Left colon (tissue), 2 donors: ENCODE measurements around the gene CGB2. TPM values are rescaled to one million over a fixed set of nuclear protein-coding genes. Genes with fewer than 3 reads are reported as not detected.
"Not testable (repeated sequence)": the region's sequence is repeated elsewhere in the genome, so short reads cannot be mapped to it uniquely, and the experiment has no call there.

Experiments
- ATAC-seq: fragments of 200-7000 bp; cut with Tn5 transposase; one replicate; pipeline ENCODE4 v1.9.1; 2020; ENCODE audit warnings: mild to moderate bottlenecking, moderate library complexity
- DNase-seq, 2 donors: peaks; one replicate each; pipeline ENCODE4 v3.0.0-alpha.2; 2020
- intact Hi-C, 2 donors: fragments of 100-400 bp; cut with DNase I in 1 of 2; cut with micrococcal nuclease in 1 of 2; formaldehyde crosslinking; loops; one replicate each; pipeline versions ENCODE4 v1.11.2 to v1.14.0; 2022; cut with DNase I, micrococcal nuclease
- total RNA-seq, 2 donors: library from RNA; stranded (reverse); fragmentation: NEBNext Ultra II Directional; extraction: Animal tissue kit (Norgen Biotek cat#: 25700); gene quantifications; one replicate each; pipeline ENCODE4 v1.2.1, GENCODE V29; 2021
- donor health status: DM: no; HTN: no; CAD: no.
- donor health status: DM: yes; HTN: yes; CAD: no.

Gene CGB2
- total RNA-seq, 2 donors from 2014 or later: not detected

DNA sequence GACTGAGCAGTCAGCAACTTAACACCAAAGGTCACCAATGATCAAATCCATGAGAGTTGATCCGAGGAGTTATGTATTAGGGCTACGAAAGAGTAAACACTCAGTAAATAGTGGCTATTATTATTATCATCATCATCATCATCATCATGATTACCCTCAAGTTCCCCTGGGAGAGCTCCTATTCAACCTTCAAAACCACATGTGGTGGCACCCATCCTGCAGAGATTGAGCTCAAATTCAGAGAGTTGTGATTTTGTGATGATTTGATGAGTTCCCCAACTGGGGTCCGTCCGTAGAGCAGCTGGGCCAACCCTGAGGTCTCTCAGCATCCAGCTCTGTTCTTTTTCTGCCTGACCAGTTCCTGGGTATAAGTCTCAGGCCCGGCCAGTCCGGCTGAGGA lies 6.6 kb upstream of the CGB2 start:
- intact Hi-C loops, DNase-seq, ATAC-seq: not testable (repeated sequence)

DNA sequence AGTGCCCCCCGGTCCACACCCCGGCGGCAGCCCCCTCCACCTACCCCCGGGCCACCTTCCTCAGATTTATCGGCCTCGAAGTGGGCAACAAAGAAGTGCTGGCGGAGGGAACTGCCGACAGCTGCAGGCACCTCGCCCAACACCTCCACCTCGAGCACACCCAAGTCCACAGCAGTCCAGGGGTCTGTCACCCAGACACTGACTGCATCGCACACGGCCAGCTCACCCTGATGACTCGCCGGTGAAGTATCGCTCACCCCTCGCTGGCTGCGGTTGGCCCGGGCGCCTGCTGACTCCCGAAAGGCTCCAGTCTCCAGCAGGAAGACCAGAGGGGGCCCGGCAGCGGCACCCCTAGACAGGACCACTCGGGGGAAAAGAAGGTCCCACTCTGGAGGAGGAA lies 6.1 kb upstream of the CGB2 start:
- intact Hi-C loops, ATAC-seq, DNase-seq: not testable (repeated sequence)

DNA sequence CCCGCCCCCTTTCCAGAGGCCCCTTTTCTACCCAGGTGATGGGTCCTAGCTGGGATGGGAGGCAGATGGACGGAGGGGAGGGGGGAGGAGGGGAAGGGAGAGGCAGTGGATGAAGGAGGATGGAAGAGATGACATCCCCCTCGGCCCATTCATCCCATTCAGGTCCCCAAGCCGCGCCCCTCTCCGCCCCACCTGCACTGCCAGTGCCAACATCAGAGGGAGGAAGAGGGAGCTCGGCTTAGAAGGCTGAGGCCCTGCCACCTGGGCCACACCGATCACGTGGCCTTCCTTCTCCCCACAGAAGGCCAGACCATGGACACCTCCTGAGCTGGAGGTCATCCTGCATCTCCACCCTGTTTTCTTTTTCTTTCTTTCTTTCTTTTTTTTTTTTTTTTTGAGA lies 3.0 kb upstream of the CGB2 start:
- ATAC-seq, DNase-seq, intact Hi-C loops: not testable (repeated sequence)

DNA sequence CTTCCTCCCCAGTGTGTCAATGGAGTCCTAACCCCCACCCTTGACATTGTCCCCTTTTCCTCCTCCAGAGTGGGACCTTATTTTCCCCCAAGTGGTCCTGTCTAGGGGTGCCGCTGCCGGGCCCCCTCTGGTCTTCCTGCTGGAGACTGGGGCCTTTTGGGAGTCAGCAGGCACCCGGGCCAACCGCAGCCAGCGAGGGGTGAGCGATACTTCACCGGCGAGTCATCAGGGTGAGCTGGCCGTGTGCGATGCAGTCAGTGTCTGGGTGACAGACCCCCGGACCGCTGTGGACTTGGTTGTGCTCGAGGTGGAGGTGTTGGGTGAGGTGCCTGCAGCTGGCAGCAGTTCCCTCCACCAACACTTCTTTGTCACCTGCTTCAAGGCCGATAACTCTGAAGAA lies 1.9 kb upstream of the CGB2 start:
- DNase-seq, intact Hi-C loops, ATAC-seq: not testable (repeated sequence)

DNA sequence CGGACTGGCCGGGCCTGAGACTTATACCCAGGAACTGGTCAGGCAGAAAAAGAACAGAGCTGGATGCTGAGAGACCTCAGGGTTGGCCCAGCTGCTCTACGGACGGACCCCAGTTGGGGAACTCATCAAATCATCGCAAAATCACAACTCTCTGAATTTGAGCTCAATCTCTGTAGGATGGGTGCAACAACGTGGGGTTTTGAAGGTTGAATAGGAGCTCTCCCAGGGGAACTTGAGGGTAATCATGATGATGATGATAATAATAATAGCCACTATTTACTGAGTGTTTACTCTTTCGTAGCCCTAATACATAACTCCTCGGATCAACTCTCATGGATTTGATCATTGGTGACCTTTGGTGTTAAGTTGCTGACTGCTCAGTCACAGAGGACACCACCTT lies 1.4 kb upstream of the CGB2 start:
- DNase-seq, ATAC-seq, intact Hi-C loops: not testable (repeated sequence)

DNA sequence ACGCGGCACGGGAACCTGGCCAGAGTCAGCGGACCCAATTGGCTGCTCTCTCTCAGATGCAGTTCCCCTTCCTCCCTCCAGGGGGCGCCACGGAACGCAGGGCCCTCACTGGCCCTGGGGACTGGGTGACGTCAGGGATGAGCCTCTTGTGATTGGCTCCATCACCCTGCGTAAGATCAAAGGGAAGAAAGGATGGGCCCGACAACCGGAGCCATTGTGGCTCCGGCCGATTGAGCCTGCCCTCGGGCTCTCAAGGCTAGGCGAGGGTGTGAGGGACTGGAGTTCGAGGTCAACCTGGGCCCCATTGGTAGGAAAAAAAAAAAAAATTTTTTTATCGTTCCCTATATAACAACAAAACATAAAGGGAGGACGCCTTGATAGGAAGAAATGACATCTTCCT lies 5.1 kb downstream of the CGB2 start, which contains the start of gene CGB1:
Gene CGB1, minus strand, starts transcription at position 81 of the 400 bp plus-strand sequence. CDS start 184 bp downstream, outside the sequence.
- ATAC-seq, intact Hi-C loops, DNase-seq: not testable (repeated sequence)

DNA sequence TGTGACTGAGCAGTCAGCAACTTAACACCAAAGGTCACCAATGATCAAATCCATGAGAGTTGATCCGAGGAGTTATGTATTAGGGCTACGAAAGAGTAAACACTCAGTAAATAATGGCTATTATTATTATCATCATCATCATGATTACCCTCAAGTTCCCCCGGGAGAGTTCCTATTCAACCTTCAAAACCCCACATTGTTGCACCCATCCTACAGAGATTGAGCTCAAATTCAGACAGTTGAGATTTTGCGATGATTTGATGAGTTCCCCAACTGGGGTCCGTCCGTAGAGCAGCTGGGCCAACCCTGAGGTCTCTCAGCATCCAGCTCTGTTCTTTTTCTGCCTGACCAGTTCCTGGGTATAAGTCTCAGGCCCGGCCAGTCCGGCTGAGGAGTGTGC lies 6.4 kb downstream of the CGB2 start:
- intact Hi-C loops, DNase-seq, ATAC-seq: not testable (repeated sequence)

DNA sequence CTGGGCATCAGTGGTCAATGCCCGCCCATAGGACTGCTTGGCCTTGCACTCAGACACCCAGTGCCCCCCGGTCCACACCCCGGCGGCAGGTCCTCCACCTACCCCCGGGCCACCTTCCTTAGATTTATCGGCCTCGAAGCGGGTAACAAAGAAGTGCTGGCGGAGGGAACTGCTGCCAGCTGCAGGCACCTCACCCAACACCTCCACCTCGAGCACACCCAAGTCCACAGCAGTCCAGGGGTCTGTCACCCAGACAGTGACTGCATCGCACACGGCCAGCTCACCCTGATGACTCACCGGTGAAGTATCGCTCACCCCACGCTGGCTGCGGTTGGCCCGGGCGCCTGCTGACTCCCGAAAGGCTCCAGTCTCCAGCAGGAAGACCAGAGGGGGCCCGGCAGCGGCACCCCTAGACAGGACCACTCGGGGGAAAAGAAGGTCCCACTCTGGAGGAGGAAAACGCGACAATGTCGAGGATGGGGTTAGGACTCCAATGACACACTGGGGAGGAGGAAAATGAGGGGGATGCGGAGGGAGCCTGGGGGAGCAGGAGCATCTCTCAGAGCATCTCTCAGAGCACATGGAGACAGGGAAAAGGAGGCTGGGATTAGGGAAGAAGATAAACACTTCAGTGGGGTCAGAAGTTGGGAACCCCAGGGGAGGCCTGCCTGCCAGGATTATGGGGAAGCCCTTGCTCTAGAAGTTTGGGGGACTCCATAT lies 7.0 kb downstream of the CGB2 start:
- not testable (repeated sequence) for DNase-seq, ATAC-seq

DNA sequence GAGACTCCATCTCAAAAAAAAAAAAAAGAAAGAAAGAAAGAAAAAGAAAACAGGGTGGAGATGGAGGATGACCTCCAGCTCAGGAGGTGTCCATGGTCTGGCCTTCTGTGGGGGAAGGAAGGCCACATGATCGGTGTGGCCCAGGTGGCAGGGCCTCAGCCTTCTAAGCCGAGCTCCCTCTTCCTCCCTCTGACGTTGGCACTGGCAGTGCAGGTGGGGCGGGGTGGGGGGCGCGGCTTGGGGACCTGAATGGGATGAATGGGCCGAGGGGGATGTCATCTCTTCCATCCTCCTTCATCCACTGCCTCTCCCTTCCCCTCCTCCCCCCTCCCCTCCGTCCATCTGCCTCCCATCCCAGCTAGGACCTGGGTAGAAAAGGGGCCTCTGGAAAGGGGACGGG lies 8.0 kb downstream of the CGB2 start:
- DNase-seq, intact Hi-C loops, ATAC-seq: not testable (repeated sequence)

More for the DNA sequence above, 7.0 kb downstream of the CGB2 start:
- intact Hi-C loops: not testable (repeated sequence)

DNA sequence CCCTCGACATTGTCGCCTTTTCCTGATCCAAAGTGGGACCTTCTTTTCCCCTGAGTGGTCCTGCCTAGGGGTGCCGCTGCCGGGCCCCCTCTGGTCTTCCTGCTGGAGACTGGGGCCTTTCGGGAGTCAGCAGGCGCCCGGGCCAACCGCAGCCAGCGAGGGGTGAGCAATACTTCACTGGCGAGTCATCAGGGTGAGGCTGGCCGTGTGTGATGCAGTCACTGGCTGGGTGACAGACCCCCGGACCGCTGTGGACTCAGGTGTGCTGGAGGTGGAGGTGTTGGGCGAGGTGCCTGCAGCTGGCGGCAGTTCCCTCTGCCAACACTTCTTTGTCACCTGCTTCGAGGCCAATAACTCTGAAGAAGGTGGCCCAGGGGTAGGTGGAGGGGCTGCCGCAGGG lies 10.5 kb downstream of the CGB2 start:
- no peak for DNase-seq
- no peak for ATAC-seq
- intact Hi-C loops: no loop called here

DNA sequence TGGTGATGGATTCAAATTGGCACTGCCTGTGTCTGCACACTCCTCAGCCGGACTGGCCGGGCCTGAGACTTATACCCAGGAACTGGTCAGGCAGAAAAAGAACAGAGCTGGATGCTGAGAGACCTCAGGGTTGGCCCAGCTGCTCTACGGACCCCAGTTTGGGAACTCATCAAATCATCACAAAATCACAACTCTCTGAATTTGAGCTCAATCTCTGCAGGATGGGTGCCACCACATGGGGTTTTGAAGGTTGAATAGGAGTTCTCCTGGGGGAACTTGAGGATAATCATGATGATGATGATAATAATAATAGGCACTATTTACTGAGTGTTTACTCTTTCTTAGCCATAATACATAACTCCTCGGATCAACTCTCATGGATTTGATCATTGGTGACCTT lies 11.0 kb downstream of the CGB2 start:
- intact Hi-C loops, ATAC-seq, DNase-seq: not testable (repeated sequence)

DNA sequence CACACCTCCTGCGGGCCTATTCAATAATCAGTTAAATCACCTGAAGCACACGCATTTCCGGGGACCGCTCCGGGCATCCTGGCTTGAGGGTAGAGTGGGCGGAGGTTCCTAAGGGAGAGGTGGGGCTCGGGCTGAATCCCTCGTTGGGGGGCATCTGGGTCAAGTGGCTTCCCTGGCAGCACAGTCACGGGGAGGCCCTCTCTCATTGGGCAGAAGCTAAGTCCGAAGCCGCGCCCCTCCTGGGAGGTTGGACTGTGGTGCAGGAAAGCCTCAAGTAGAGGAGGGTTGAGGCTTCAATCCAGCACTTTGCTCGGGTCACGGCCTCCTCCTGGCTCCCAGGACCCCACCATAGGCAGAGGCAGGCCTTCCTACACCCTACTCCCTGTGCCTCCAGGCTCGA lies 11.9 kb downstream of the CGB2 start, which contains the start of gene CGB5:
Gene CGB5, plus strand, starts transcription at position 301 of the 400 bp plus-strand sequence. CDS start 362 bp downstream, outside the sequence.
- intact Hi-C loops, DNase-seq, ATAC-seq: not testable (repeated sequence)

DNA sequence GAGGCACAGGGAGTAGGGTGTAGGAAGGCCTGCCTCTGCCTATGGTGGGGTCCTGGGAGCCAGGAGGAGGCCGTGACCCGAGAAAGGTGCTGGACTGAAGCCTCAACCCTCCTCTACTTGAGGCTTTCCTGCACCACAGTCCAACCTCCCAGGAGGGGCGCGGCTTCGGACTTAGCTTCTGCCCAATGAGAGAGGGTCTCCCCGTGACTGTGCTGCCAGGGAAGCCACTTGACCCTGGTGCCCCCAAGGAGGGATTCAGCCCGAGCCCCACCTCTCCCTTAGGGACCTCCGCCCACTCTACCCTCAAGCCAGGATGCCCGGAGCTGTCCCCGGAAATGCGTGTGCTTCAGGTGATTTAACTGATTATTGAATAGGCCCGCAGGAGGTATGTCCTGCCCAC lies 17.3 kb downstream of the CGB2 start, which contains the start of gene CGB8:
Gene CGB8, minus strand, starts transcription at position 101 of the 400 bp plus-strand sequence. CDS start 372 bp downstream, outside the sequence.
- intact Hi-C loops, DNase-seq, ATAC-seq: not testable (repeated sequence)

DNA sequence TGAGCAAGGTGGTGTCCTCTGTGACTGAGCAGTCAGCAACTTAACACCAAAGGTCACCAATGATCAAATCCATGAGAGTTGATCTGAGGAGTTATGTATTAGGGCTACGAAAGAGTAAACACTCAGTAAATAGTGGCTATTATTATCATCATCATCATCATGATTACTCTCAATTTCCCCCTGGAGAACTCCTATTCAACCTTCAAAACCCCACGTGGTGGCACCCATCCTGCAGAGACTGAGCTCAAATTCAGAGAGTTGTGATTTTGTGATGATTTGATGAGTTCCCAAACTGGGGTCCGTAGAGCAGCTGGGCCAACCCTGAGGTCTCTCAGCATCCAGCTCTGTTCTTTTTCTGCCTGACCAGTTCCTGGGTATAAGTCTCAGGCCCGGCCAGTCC lies 18.1 kb downstream of the CGB2 start:
- intact Hi-C loops, ATAC-seq, DNase-seq: not testable (repeated sequence)

DNA sequence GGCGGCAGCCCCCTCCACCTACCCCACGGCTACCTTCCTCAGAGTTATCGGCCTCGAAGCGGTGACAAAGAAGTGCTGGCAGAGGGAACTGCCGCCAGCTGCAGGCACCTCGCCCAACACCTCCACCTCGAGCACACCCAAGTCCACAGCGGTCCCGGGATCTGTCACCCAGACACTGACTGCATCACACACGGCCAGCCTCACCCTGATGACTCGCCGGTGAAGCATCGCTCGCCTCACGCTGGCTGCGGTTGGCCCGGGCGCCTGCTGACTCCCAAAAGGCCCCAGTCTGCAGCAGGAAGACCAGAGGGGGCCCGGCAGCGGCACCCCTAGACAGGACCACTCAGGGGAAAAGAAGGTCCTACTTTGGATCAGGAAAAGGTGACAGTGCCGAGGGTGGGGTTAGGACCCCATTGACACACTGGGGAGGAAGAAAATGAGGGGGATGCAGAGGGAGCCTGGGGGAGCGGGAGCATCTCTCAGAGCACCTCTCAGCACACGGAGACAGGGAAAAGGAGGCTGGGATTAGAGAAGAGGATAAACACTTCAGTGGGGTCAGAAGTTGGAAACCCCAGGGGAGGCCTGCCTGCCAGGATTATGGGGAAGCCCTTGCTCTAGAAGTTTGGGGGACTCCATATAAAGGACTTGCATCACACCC lies 18.8 kb downstream of the CGB2 start:
- DNase-seq, intact Hi-C loops, ATAC-seq: not testable (repeated sequence)

DNA sequence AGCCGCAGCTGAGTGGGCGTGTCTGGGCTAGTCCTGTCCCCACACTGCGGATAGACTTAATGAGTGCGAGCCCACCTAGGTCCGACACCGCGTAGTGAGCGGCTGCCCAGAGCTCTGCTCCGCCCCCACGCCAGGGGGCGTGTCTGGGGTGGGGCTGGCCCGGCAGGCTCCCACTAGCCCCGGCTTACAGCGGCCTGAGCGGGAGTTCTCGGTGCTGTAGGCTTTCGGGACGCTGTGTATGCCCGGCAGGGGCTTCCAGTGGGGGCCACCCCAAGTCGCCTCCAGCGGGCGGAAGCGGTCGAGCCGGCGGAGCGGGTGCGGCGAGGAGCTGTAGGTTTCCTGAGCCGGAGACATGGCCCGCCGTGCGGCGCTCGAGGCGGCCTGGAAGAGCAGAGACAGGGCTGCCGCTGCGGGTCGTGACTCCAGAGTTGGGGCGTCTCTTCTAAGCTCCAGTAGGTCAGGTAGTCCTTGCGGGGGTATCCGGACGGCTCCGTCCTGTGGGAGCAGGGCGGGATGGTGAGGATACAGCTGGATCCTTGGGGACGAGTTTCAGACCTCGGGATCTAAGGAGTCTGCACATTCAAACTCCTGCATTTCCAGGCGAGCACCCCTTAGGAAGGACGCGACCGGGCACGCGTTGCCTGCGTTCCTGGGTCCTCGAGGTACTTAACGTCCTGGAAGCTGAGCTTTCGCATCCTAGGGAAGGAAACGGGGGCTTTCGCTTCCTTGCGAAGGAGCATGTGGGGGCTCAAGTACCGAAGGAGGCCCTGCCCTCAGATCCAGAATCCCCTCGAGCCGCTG lies 24.6 kb downstream of the CGB2 start:
- DNase-seq: peak; percentile 37 to 68
- peak; percentile 86 for ATAC-seq
- intact Hi-C loops: no loop called here

DNA sequence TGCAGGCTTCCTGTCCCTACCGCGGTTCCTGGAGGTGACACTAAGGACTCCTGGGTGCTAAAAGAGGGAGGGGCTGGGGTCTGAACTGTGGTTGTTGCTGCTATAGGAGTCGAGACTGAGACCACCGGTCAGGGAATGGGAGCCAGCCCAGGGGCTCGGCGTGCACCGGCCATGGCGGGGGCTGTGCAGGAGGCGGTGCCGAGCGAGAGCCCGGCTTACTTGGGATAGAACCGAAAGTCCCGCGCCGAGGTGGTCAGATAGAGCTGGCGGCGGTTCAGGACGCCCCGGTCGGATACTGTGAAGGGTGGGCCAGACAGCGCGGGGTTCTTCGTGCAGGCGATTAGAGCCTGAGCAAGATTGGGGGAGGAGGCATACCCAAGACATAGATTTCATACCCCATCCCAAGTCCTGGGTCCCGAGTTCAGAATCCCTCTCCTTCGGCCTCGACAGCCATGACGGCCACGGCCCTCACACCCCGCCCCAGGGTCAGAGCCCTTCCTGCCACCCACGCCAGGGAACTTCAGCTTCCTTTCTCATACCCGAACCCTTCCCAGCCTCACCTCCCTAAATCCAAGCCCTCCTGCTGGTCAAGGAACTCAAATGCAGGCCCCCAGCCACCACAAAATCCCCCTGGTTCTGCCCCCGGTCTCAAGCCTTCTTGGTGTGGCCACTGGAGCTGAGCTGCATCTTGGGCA lies 25.4 kb downstream of the CGB2 start:
- DNase-seq, intact Hi-C loops: not testable (repeated sequence)
- ATAC-seq: peak; percentile 25

DNA sequence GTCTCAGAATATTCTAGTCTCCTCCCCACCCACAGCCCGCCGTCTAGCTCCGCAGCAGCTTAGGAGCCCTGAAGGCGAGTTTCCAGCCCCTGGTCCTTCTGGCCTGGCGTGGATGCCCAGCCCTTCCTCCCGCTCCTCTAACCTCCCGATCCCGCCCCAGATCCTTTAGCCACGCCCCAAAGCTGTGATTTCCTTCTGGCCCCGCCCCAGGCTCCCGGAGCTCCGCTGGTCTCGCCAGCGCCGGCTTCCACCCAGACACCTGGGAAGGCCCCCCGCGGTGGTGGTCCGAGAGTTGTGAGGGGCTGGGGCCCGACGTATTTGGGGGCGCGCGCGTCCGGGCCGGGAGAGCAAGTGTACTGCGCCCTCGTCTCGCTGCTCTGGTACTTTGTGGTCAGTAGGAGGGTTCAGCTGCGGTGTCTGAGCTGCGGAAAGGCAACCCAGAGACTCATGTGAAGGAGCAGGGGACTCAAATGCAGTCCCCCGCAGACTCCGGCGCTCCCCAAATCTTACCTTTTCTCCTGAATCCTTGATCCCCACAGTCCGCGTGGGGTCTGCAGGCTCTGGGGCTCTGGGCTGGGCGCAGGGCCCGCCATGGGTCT lies 26.0 kb downstream of the CGB2 start, which contains the start of gene CGB7:
Gene CGB7, minus strand, starts transcription at position 114 of the 599 bp plus-strand sequence. CDS start 2,374 bp downstream, outside the sequence.
- intact Hi-C loops: no loop called here
- ATAC-seq: peak; percentile 85

More for the DNA sequence above, 26.0 kb downstream of the CGB2 start, which contains the start of gene CGB7:
- peak; percentile 70 to 84 for DNase-seq
